ENCODE data around the gene RTN4RL2. TPM values are rescaled to one million over a fixed set of nuclear protein-coding genes. Genes with fewer than 3 reads are reported as not detected.

RTN4RL2 gene
- total and polyA plus RNA-seq, 9 of the 15 experiments (the other 6 are each of a cell fraction or from before 2014, with no cell fraction given) = 0.06 to 1.9 (median 0.34) TPM; not detected in 4

DNA sequence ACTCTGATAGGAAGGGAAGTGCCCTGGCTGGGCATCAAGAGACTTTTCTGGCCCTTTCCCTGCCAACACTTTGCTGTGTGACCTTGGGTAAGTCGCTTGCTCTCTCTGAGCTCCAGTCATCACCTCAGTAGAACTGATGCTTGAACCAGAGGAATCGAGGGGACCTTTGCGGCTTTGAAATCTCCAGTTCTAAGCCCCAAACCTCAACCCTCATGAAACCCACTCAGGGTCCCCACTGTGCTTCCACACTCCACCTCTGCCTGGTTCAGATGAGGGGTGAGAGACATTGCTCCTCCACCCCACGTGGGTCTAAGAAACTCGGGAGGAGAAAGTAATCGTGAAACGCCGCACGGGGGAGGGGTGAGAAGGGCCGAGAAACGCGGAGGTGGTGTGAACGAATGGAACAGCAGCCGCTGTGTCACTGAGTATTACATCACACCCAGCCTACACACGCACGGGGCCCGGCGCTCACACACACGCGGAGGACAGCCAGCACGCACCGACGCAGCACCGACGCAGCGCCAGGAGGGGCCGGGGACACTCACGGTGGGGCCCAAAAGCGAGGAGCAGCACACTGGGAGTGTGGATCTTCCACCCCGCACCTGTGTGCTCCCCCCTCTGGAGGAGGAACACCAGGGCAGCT is 4.3 kb downstream of the RTN4RL2 start (continued):
- TF ChIP-seq, protein P1, sequence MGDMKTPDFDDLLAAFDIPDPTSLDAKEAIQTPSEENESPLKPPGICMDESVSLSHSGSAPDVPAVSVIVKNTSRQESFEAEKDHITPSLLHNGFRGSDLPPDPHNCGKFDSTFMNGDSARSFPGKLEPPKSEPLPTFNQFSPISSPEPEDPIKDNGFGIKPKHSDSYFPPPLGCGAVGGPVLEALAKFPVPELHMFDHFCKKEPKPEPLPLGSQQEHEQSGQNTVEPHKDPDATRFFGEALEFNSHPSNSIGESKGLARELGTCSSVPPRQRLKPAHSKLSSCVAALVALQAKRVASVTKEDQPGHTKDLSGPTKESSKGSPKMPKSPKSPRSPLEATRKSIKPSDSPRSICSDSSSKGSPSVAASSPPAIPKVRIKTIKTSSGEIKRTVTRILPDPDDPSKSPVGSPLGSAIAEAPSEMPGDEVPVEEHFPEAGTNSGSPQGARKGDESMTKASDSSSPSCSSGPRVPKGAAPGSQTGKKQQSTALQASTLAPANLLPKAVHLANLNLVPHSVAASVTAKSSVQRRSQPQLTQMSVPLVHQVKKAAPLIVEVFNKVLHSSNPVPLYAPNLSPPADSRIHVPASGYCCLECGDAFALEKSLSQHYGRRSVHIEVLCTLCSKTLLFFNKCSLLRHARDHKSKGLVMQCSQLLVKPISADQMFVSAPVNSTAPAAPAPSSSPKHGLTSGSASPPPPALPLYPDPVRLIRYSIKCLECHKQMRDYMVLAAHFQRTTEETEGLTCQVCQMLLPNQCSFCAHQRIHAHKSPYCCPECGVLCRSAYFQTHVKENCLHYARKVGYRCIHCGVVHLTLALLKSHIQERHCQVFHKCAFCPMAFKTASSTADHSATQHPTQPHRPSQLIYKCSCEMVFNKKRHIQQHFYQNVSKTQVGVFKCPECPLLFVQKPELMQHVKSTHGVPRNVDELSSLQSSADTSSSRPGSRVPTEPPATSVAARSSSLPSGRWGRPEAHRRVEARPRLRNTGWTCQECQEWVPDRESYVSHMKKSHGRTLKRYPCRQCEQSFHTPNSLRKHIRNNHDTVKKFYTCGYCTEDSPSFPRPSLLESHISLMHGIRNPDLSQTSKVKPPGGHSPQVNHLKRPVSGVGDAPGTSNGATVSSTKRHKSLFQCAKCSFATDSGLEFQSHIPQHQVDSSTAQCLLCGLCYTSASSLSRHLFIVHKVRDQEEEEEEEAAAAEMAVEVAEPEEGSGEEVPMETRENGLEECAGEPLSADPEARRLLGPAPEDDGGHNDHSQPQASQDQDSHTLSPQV (IDR thresholded peaks at IDR 0.05) = no peak
- TF ChIP-seq ZNF133 (CRISPR knock-in tag; IDR thresholded peaks at IDR 0.05) = no peak
- TF ChIP-seq JUND (IDR thresholded peaks at IDR 0.05; ENCODE audit: borderline replicate concordance, low read depth, low read length) = peak; percentile 22; the same call in 1 of the 2 replicates
- TF ChIP-seq JUND (tag; IDR thresholded peaks at IDR 0.05; ENCODE audit: borderline replicate concordance, low read depth, low read length) = no peak
- TF ChIP-seq, protein P2, sequence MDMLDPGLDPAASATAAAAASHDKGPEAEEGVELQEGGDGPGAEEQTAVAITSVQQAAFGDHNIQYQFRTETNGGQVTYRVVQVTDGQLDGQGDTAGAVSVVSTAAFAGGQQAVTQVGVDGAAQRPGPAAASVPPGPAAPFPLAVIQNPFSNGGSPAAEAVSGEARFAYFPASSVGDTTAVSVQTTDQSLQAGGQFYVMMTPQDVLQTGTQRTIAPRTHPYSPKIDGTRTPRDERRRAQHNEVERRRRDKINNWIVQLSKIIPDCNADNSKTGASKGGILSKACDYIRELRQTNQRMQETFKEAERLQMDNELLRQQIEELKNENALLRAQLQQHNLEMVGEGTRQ (CRISPR knock-in tag; IDR thresholded peaks at IDR 0.05) = no peak
- TF ChIP-seq HDAC2 (IDR thresholded peaks at IDR 0.05) = peak; percentile 73
- TF ChIP-seq ATF1 (CRISPR knock-in tag; IDR thresholded peaks at IDR 0.05) = no peak
- TF ChIP-seq ATF1 (tag; IDR thresholded peaks at IDR 0.05) = peak; percentile 45
- TF ChIP-seq, protein P3, sequence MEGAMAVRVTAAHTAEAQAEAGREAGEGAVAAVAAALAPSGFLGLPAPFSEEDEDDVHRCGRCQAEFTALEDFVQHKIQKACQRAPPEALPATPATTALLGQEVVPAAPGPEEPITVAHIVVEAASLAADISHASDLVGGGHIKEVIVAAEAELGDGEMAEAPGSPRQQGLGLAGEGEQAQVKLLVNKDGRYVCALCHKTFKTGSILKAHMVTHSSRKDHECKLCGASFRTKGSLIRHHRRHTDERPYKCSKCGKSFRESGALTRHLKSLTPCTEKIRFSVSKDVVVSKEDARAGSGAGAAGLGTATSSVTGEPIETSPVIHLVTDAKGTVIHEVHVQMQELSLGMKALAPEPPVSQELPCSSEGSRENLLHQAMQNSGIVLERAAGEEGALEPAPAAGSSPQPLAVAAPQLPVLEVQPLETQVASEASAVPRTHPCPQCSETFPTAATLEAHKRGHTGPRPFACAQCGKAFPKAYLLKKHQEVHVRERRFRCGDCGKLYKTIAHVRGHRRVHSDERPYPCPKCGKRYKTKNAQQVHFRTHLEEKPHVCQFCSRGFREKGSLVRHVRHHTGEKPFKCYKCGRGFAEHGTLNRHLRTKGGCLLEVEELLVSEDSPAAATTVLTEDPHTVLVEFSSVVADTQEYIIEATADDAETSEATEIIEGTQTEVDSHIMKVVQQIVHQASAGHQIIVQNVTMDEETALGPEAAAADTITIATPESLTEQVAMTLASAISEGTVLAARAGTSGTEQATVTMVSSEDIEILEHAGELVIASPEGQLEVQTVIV (CRISPR knock-in tag; IDR thresholded peaks at IDR 0.05; ENCODE audit: borderline replicate concordance) = no peak
- TF ChIP-seq, protein P4, sequence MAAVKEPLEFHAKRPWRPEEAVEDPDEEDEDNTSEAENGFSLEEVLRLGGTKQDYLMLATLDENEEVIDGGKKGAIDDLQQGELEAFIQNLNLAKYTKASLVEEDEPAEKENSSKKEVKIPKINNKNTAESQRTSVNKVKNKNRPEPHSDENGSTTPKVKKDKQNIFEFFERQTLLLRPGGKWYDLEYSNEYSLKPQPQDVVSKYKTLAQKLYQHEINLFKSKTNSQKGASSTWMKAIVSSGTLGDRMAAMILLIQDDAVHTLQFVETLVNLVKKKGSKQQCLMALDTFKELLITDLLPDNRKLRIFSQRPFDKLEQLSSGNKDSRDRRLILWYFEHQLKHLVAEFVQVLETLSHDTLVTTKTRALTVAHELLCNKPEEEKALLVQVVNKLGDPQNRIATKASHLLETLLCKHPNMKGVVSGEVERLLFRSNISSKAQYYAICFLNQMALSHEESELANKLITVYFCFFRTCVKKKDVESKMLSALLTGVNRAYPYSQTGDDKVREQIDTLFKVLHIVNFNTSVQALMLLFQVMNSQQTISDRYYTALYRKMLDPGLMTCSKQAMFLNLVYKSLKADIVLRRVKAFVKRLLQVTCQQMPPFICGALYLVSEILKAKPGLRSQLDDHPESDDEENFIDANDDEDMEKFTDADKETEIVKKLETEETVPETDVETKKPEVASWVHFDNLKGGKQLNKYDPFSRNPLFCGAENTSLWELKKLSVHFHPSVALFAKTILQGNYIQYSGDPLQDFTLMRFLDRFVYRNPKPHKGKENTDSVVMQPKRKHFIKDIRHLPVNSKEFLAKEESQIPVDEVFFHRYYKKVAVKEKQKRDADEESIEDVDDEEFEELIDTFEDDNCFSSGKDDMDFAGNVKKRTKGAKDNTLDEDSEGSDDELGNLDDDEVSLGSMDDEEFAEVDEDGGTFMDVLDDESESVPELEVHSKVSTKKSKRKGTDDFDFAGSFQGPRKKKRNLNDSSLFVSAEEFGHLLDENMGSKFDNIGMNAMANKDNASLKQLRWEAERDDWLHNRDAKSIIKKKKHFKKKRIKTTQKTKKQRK (IDR thresholded peaks at IDR 0.05; ENCODE audit: borderline replicate concordance, low read depth, low read length) = no peak
- peak; percentile 92 for TF ChIP-seq BCOR (IDR thresholded peaks at IDR 0.05)
- TF ChIP-seq ZNF584 (CRISPR knock-in tag; IDR thresholded peaks at IDR 0.05; ENCODE audit: low read depth) = no peak
- no peak for TF ChIP-seq KAT8 (IDR thresholded peaks at IDR 0.05; ENCODE audit: low read depth)
- no peak for TF ChIP-seq CBFB (CRISPR knock-in tag; IDR thresholded peaks at IDR 0.05)
- TF ChIP-seq CEBPG (CRISPR knock-in tag; IDR thresholded peaks at IDR 0.05) = peak; percentile 75
- TF ChIP-seq CEBPG (tag; conservative IDR thresholded peaks at IDR 0.05 in 1 of 2, IDR thresholded peaks at IDR 0.05 in 1 of 2) = peak in 1 of 2 experiments; percentile 49; a peak in 1 of 4 replicates
- TF ChIP-seq SREBF2 (CRISPR knock-in tag; IDR thresholded peaks at IDR 0.05) = no peak
